Stimulated activated CD4-positive, alpha-beta T cell treated with anti-CD3 and anti-CD28 coated beads, TNF-alpha, amount 100 ng/mL, for 1 hour (primary cell): Measurements from ENCODE around the gene MYBPC2.
"Not testable (repeated sequence)": the region's sequence is repeated elsewhere in the genome, so short reads cannot be mapped to it uniquely, and the experiment has no call there.

Experiments used
- DNase-seq, 3 donors: peaks; one replicate each; pipeline ENCODE4 v3.0.0-alpha.2; 2020; ENCODE audit warnings: low read depth in 3 of 3, low spot score in 1 of 3

Gene MYBPC2

GRCh38 chr19:50432221-50433028 is at the start of gene MYBPC2:
TSS of gene MYBPC2 (plus strand) at chr19:50432892. CDS start at chr19:50432954, 62 bp downstream.
- no peak for DNase-seq

GRCh38 chr19:50383001-50383851 is 49.5 kb upstream of the MYBPC2 start:
- no peak for DNase-seq

GRCh38 chr19:50383852-50384684 is 48.6 kb upstream of the MYBPC2 start, which contains the start of gene POLD1:
TSS of gene POLD1 (plus strand) at chr19:50384347. CDS start at chr19:50398852, 14,505 bp downstream.
- peak; percentile 98 to 99 (median 98) for DNase-seq

DNA sequence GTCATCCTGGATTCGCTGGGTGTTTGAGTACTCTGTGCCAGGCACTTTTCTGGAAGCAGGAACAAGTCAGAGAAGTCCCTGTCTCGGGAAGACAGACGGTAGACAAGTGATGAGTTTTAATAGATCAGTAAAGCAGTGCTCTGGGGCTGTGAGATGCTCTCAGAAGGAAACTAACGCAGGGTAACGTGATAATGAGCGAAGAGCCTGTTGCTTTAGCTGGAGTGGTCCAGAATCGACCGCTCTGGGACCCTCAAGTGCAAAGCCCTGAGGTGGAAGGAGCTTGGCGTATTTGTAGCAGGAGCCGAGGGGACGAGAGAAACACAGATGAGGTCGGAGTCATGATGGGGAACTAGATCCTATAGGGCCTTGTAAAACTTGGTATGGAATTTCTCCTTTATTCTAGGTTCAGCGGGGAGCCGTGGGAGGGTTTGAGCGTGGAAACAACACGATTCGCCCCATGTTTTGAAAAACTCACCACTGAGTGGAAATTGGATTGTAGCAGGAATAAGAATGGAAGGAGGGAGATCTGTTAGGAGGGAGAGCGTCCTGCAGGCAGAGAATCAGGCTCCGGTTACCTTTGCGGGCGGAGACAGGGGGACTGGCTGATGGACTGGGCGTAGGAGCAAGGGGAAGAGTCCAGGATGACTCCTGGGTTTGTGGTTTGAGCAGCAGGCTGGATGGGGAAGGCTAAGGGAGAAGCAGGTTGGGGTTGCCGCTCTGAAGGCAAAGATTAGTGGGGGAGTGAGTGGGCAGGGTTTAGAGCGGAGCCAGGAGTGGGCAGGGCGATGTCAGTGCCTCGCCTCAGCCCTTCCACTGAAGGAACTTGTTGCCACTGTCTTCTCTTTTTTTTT is 47.8 kb upstream of the MYBPC2 start:
- no peak for DNase-seq

- no peak for DNase-seq
These were observed 45.4 kb upstream of the MYBPC2 start for GRCh38 chr19:50387176-50387867.

DNA sequence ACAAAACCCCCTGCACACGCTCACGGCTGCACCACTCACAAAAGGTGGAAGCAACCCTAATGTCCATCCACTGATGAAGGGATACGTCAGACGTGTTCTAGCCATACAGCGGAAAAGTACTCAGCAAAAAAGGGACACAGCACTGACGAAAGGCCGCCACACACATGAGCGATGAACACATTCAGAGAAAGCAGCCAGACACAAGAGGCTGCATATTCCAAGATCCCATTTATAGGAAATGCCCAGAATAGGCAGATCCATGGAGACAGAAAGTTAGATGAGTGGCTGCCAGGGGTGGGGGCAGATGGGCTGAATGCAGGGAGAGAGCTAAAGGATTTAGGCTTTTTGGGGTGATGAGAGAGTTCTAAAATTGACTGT is 44.8 kb upstream of the MYBPC2 start:
- DNase-seq, result no peak

DNA sequence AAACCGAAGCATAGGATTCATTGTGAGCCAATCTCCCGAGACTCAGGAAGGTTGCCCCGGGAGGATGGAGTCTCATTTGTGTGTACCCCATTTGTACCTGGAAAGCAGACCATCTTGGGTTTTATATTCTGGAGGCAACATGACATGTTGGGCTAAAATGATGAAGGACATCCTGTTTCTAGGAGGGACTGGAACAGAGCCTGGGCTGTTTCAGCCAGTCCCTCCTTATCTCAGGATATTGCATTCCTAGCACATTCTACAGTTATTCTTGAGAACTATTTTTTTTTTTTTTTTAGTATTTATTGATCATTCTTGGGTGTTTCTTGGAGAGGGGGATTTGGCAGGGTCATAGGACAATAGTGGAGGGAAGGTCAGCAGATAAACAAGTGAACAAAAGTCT is 42.4 kb upstream of the MYBPC2 start:
- not testable (repeated sequence) for DNase-seq

GRCh38 chr19:50390952-50391351 is 41.7 kb upstream of the MYBPC2 start:
- DNase-seq, result not testable (repeated sequence)

GRCh38 chr19:50392759-50393158 is 39.9 kb upstream of the MYBPC2 start:
- no peak for DNase-seq

DNA sequence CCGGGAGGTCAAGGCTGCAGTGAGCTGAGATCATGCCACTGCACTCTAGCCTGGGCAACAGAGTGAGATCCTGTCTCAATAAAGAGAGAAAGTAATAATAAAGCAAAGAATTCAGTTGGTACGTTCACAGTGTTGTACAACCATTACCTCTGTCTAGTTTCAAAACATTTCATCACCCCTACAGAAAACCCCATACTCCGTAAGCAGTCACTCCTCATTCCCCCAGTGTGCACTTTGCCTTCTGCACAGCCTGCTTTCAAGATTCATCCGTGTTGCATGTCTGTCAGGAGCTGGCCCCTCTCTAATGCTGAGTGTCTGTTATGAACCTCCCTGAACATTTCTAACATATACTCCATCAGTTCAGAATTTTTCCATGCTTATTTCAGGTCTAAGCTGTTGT is 39.1 kb upstream of the MYBPC2 start:
- no peak for DNase-seq

DNA sequence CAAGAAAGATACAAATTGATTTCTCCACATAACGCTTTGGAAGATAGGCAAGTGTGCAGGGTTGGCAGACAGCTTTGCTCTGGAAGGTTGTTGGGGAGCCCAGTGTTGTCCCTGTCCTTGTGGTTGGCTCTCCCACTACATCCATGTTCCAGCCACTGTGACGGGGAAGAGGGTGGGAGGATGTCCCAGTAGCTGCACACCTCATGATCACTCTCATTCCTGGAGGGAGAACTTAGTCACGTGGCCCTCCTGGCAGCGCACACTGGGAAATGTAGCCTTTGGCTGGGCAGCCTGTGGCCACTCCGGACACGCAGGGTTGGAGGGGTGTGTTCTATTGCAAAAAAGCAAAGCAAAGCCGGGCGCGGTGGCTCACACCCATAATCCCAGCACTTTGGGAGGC is 38.7 kb upstream of the MYBPC2 start:
- DNase-seq, result no peak

- DNase-seq, result no peak
These were observed 33.9 kb upstream of the MYBPC2 start for GRCh38 chr19:50398675-50399367.

DNA sequence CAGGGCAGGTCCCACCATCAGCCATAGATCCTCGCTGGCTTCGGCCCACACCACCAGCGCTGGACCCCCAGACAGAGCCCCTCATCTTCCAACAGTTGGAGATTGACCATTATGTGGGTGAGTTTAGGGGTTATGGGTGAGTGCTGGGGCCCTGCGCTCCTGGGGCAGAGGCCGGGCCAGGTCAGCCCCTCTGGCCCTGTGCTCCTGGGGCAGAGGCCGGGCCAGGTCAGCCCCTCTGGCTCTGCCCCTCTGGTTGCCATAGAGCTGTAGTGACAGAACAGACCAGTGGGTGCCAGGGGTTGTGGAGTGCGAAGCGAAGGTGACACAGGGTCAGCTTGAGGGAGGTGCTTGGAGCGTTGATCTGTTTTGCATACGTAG is 33.3 kb upstream of the MYBPC2 start:
- no peak for DNase-seq

DNA sequence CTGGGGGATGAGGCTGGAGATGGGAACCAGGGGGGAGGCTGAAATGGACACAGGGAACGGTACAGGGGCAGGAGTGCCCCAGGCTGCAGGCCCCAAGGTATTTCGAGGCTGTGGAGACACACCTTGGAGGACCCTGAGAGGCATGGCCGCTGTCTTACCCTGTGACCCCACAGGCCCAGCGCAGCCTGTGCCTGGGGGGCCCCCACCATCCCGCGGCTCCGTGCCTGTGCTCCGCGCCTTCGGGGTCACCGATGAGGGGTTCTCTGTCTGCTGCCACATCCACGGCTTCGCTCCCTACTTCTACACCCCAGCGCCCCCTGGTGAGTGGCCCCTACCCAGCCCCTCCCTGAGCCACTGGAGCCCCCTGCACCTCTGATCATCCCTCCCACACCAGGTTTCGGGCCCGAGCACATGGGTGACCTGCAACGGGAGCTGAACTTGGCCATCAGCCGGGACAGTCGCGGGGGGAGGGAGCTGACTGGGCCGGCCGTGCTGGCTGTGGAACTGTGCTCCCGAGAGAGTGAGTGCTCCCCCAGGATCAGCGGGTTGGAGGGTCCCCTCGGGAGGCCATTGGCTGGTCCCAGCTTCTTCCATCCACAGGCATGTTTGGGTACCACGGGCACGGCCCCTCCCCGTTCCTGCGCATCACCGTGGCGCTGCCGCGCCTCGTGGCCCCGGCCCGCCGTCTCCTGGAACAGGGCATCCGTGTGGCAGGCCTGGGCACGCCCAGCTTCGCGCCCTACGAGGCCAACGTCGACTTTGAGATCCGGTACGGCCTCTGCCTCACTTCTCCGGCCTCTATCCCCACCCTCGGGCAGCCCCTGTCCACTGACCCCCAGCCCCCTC is 30.9 kb upstream of the MYBPC2 start:
- DNase-seq, result no peak

DNA sequence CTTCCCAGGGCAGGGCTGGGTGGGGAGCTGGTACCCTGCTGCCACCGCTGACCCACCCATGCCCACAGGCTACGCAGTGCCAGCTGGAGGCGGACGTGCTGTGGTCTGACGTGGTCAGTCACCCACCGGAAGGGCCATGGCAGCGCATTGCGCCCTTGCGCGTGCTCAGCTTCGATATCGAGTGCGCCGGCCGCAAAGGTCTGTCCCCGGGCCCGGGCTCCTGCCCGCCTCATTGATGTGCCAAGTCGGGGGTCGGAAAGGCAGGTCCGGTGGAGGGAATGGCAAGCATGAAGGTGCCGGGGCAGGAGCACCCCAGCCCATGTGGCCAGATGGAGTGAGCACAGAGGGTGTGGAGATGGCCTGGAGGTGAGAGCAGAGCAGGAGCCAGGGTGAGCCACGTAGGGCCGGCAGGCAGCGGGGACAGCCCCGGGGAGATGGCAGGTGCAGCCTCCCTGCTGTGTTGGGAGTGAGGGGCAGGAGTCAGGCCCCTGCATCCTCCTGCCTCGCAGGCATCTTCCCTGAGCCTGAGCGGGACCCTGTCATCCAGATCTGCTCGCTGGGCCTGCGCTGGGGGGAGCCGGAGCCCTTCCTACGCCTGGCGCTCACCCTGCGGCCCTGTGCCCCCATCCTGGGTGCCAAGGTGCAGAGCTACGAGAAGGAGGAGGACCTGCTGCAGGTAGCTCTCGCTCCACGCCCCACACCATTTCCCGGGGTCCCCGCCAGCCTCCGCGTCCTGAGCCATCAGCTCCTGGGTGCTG is 30.0 kb upstream of the MYBPC2 start:
- no peak for DNase-seq

DNA sequence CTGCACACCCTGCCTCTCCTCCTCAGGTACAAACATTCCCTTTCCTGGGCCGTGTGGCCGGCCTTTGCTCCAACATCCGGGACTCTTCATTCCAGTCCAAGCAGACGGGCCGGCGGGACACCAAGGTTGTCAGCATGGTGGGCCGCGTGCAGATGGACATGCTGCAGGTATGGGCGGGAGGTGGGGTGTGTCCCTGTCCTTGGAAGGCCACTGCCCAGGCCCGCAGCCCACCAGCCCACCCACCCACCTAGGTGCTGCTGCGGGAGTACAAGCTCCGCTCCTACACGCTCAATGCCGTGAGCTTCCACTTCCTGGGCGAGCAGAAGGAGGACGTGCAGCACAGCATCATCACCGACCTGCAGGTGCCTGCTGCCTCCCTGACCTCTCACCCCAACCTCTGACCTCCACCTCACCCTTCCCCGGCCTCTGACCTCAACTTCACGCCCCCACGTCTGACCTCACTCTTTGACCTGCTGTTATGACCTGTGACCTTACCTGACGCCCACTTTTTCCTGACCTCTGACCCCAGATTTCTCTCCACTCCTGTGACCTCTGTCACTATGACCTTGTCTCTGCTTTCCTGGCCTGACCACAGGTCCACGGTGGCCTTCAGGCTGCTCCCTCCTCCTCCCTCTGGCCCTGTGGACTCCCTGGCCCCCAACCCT is 26.4 kb upstream of the MYBPC2 start:
- no peak for DNase-seq

DNA sequence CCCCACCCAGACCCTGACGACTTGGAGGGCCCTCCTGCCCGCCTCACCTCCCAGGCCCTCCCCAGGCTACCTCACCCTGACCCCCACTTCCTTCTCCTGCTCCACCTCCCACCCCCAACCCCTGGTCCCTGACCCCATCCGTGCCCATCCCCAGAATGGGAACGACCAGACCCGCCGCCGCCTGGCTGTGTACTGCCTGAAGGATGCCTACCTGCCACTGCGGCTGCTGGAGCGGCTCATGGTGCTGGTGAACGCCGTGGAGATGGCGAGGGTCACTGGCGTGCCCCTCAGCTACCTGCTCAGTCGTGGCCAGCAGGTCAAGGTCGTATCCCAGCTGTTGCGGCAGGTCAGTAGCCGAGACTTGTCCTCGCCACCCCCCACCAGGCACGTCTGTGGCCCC is 25.9 kb upstream of the MYBPC2 start:
- no peak for DNase-seq
